Common myeloid progenitor, CD34-positive (primary cell): ENCODE results near the gene RDM1.
A peak's percentile ranks its signal among the peaks of the same experiment; 100 is the strongest.

Source experiments
- CTCF ChIA-PET: fragments of 350-600 bp; sonication (Branson Sonifier 250); formaldehyde crosslinking; loops from one replicate; lab custom pipeline; 2021; ENCODE audit warnings: antibody characterized with exemption; lab: Charles Lee
- POLR2A ChIA-PET: fragments of 350-600 bp; sonication (Branson Sonifier 250); formaldehyde crosslinking; loops from one replicate; lab custom pipeline; 2021; ENCODE audit warnings: antibody characterized with exemption; lab: Charles Lee
- DNase-seq, 3 donors: peaks; one replicate each; pipeline versions ENCODE4 v3.0.0 to v3.0.0-alpha.2; 2013
- H3K27ac ChIP-seq, 2 experiments: 1 replicate in 1 of 2; 2 replicates in 1 of 2; pipeline ENCODE4 v1.7.0; 2013; ENCODE audit warnings: inconsistent platforms in 2 of 2, low read length in 2 of 2, mild to moderate bottlenecking in 2 of 2, low read depth in 1 of 2, moderate library complexity in 1 of 2; ENCODE audit not compliant: severe bottlenecking in 2 of 2, insufficient read depth in 1 of 2, poor library complexity in 1 of 2
- H3K27me3 ChIP-seq, 5 experiments: replicated peaks in 2 of 5; 1 replicate in 3 of 5; 2 replicates in 2 of 5; pipeline versions ENCODE4 v1.6.1 to v1.7.0; 2013; ENCODE audit warnings: low read length in 4 of 5, mild to moderate bottlenecking in 2 of 5, moderate library complexity in 2 of 5, inconsistent platforms in 1 of 5; ENCODE audit not compliant: insufficient read depth in 5 of 5, control insufficient read depth in 4 of 5
- H3K36me3 ChIP-seq, 4 experiments: 1 replicate in 2 of 4; 2 replicates in 2 of 4; pipeline versions ENCODE4 v1.6.1 to v1.7.0; 2013; ENCODE audit warnings: low read length in 3 of 4, control low read depth in 1 of 4, mild to moderate bottlenecking in 1 of 4; ENCODE audit not compliant: control insufficient read depth in 4 of 4, insufficient read depth in 4 of 4
- H3K4me1 ChIP-seq, 4 experiments: 1 replicate in 3 of 4; 2 replicates in 1 of 4; pipeline versions ENCODE4 v1.6.1 to v1.7.1; 2013; ENCODE audit warnings: low read length in 3 of 4, mild to moderate bottlenecking in 3 of 4, control low read depth in 1 of 4, inconsistent platforms in 1 of 4, moderate library complexity in 1 of 4; ENCODE audit not compliant: control insufficient read depth in 4 of 4, insufficient read depth in 4 of 4; ENCODE audit errors: control extremely low read depth in 1 of 4
- H3K4me3 ChIP-seq, 7 experiments: 1 replicate in 4 of 7; 2 replicates in 3 of 7; pipeline versions ENCODE4 v1.5.1 to v1.7.0; 2013; ENCODE audit warnings: mild to moderate bottlenecking in 7 of 7, low read length in 6 of 7, moderate library complexity in 6 of 7, inconsistent platforms in 2 of 7, low read depth in 2 of 7, control low read depth in 1 of 7; ENCODE audit not compliant: insufficient read depth in 4 of 7, control insufficient read depth in 1 of 7; ENCODE audit errors: extremely low read depth in 1 of 7
- H3K9me3 ChIP-seq, 5 experiments: 1 replicate in 4 of 5; 2 replicates in 1 of 5; pipeline versions ENCODE4 v1.6.1 to v1.7.1; 2013; ENCODE audit warnings: low read length in 4 of 5, mild to moderate bottlenecking in 2 of 5, inconsistent platforms in 1 of 5, low read depth in 1 of 5, moderate library complexity in 1 of 5; ENCODE audit not compliant: control insufficient read depth in 4 of 5, insufficient read depth in 2 of 5; ENCODE audit errors: control extremely low read depth in 1 of 5
- WGBS: methylation state at CpG from one replicate; pipeline ENCODE4 v1.1.5; 2013; ENCODE audit not compliant: insufficient coverage; 5-methylcytosine and 5-hydroxymethylcytosine counted together

RDM1 gene

DNA sequence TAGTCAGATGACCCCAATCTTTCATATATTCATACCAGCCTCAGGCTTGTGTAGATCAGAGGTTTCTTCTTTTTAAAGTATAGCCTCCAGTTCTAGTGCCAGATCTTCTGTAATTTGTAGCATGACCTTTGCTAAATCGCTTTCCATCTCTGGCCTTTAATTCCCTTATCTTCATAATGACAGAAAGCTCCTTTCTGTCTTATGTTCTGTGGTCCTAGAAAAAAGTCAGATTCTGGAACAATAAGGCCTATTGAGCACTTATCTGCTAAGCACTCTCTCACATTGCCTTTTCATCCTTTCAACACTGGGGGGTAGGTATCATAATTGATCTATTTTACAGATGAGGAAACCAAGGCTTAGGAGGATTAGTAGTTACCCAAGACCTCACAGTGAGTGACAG is 41.5 kb upstream of the RDM1 start:
- no peak for DNase-seq
- Histone ChIP-seq H3K36me3 (no peaks in the 10 kb centered on the region), H3K27me3 (no peaks in the 10 kb centered on the region), H3K27ac (no peak overlapping the region), H3K9me3 (no peaks in the 10 kb centered on the region), H3K4me1 (peaks cover 0 to 8% (median 3%) of the 10 kb centered on the region in 4 experiments), H3K4me3 (no peak overlapping the region)
- no CpG with 5 or more reads among the region's 1 CpG for WGBS
- POLR2A ChIA-PET, result no interaction called here
- CTCF ChIA-PET, result interaction anchor here (1.1 to 21.0 kb wide), 4 partner anchors 13 to 176 kb away, joined by 3 to 370 read pairs (median 6); no protein-coding TSS in a partner anchor

DNA sequence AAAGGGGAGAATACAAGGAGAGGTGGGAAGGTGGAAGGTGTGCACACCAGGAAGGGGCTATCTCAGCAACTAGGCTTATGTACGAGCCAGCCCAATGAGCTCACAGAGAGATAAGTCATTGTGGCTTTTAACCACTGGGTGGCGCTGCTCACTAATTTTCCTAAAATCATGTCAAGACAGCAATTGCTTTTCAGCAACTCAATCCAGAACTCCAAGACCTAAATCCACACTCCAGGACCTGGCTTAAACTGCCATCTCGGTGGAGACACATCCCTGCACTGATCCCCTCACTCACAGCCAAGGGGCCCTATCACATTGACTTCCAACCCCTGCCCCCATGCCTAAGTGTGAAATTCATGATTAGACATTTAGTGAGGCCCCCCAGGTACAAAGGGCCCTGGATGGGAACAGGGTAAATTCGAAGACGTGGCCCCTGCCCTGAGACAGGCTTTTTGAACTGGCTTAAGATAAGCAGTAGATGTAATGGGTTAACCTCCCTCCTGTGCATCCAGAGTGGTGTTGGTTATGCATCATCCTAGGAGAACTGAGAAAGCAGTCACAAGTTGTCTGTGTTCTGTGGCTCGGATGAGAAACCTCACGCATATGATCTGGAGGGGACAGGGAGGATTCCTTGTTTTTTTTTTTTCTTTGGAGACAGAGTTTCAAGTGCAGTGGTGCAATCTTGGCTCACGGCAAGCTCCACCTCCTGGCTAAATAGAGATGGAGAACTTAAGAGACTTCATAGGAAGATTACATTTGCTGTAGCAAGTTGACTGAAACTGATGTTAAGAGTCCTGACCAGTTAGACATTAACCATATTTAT is 39.2 kb upstream of the RDM1 start:
- Histone ChIP-seq H3K36me3 (no peaks in the 10 kb centered on the region), H3K27ac (no peak overlapping the region), H3K9me3 (no peaks in the 10 kb centered on the region), H3K4me3 (no peak overlapping the region), H3K4me1 (peaks cover 0 to 6% (median 3%) of the 10 kb centered on the region in 4 experiments), H3K27me3 (no peaks in the 10 kb centered on the region)
- ChIA-PET POLR2A (no interaction called here), CTCF (interaction anchor here (0.6 to 21.0 kb wide), 13 partner anchors 9 to 179 kb away, joined by 3 to 370 read pairs (median 4); partner anchors contain the start of gene CCL15)
- peak; percentile 78 to 87 (median 79) for DNase-seq
- 51% methylated on average over 6 of the region's 8 CpGs for WGBS

- no peak overlapping the region for H3K4me3 ChIP-seq
- CTCF ChIA-PET, result interaction anchor here (0.8 to 21.0 kb wide), 8 partner anchors 8 to 180 kb away, joined by 3 to 370 read pairs (median 6); no protein-coding TSS in a partner anchor
- no peaks in the 10 kb centered on the region for H3K36me3 ChIP-seq
- H3K9me3 ChIP-seq, result no peaks in the 10 kb centered on the region
- POLR2A ChIA-PET, result no interaction called here
- no peak overlapping the region for H3K27ac ChIP-seq
- no peaks in the 10 kb centered on the region for H3K27me3 ChIP-seq
- WGBS, result 97% methylated on average over 7 of the region's 10 CpGs
- H3K4me1 ChIP-seq, result peaks cover 0 to 5% (median 2%) of the 10 kb centered on the region in 4 experiments
- DNase-seq, result no peak
Observed at GRCh38 chr17:35968520-35969054, 38.0 kb upstream of the RDM1 start.

- Histone ChIP-seq H3K27me3 (no peaks in the 10 kb centered on the region), H3K36me3 (no peaks in the 10 kb centered on the region), H3K9me3 (no peaks in the 10 kb centered on the region), H3K4me1 (no peaks in the 10 kb centered on the region), H3K27ac (no peak overlapping the region), H3K4me3 (no peak overlapping the region)
- DNase-seq, result no peak
- WGBS, result 97% methylated on average over 7 of the region's 7 CpGs
- CTCF ChIA-PET, result interaction anchor here (0.8 to 21.0 kb wide), 5 partner anchors 16 to 518 kb away, joined by 3 to 370 read pairs (median 3); partner anchors contain the start of genes CCL15 and CCL16
- POLR2A ChIA-PET, result no interaction called here
Observed at GRCh38 chr17:35965272-35965671, 34.7 kb upstream of the RDM1 start.

GRCh38 chr17:35963663-35964062 is 33.1 kb upstream of the RDM1 start:
- CTCF ChIA-PET, result interaction anchor here (0.8 kb wide), 1 partner anchor 183 kb away, joined by 3 read pairs; no protein-coding TSS in a partner anchor
- no peak overlapping the region for H3K4me3 ChIP-seq
- no peak for DNase-seq
- H3K9me3 ChIP-seq, result no peaks in the 10 kb centered on the region
- no peaks in the 10 kb centered on the region for H3K4me1 ChIP-seq
- no peaks in the 10 kb centered on the region for H3K27me3 ChIP-seq
- H3K36me3 ChIP-seq, result no peaks in the 10 kb centered on the region
- POLR2A ChIA-PET, result interaction anchor here (0.6 kb wide), 1 partner anchor 95 kb away, joined by 3 read pairs; the partner anchor contains the start of gene HEATR9
- H3K27ac ChIP-seq, result no peak overlapping the region
- WGBS, result no CpG with 5 or more reads among the region's 6 CpGs

DNA sequence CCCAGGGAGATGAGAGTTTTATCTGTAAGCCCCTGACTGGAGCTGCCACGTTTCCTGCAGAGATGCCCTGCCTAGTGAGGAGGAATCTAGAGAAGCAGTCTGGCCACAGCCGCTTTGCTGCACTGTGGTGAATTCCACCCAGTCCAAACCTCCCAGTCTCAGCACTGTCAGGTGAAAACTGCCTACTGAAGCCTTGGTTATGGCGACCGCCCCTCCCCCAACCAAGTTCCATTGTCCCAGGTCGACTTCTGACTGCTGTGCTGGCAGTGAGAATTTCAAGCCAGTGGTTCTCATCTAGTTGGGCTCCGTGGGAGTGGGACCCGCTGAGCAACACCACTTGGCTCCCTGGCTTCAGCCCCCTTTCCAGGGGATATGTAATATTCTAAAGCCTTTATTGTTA is 23.1 kb upstream of the RDM1 start:
- Histone ChIP-seq H3K4me3 (no peak overlapping the region), H3K4me1 (no peaks in the 10 kb centered on the region), H3K27me3 (peaks cover 0 to 3% (median 2%) of the 10 kb centered on the region in 5 experiments), H3K36me3 (no peaks in the 10 kb centered on the region), H3K27ac (no peak overlapping the region), H3K9me3 (no peaks in the 10 kb centered on the region)
- POLR2A ChIA-PET, result no interaction called here
- DNase-seq, result no peak
- CTCF ChIA-PET, result no interaction called here
- 88% methylated on average over 7 of the region's 7 CpGs for WGBS
